Measurements from ENCODE around the gene GNG12.

Gene GNG12

GRCh38 chr1:67815303-67816094 lies 17.8 kb downstream of the GNG12 start:
- no peak for DNase-seq (ENCODE audit: low read depth)

GRCh38 chr1:67814121-67814772 lies 19.0 kb downstream of the GNG12 start:
- peak; percentile 71 for DNase-seq (ENCODE audit: low read depth)

- no peak for DNase-seq (ENCODE audit: low read depth)
Measured at GRCh38 chr1:67812226-67812625, 21.0 kb downstream of the GNG12 start.

- DNase-seq (ENCODE audit: low read depth), result peak; percentile 24
Measured at GRCh38 chr1:67811781-67812180, 21.5 kb downstream of the GNG12 start.

- no peak for DNase-seq (ENCODE audit: low read depth)
Measured at GRCh38 chr1:67809887-67810286, 23.4 kb downstream of the GNG12 start.

GRCh38 chr1:67807282-67807681 lies 26.0 kb downstream of the GNG12 start:
- no peak for DNase-seq (ENCODE audit: low read depth)

- DNase-seq (ENCODE audit: low read depth), result no peak
Measured at GRCh38 chr1:67804710-67805109, 28.6 kb downstream of the GNG12 start.

- DNase-seq (ENCODE audit: low read depth), result peak; percentile 88
Measured at GRCh38 chr1:67803380-67804279, 29.6 kb downstream of the GNG12 start.

- no peak for DNase-seq (ENCODE audit: low read depth)
Measured at GRCh38 chr1:67802565-67802964, 30.7 kb downstream of the GNG12 start.

- DNase-seq (ENCODE audit: low read depth), result no peak
Measured at GRCh38 chr1:67801903-67802302, 31.4 kb downstream of the GNG12 start.

- DNase-seq (ENCODE audit: low read depth), result no peak
Measured at GRCh38 chr1:67795179-67795912, 37.9 kb downstream of the GNG12 start.

GRCh38 chr1:67793562-67793961 lies 39.7 kb downstream of the GNG12 start:
- DNase-seq (ENCODE audit: low read depth), result peak; percentile 87

GRCh38 chr1:67792741-67793458 lies 40.4 kb downstream of the GNG12 start:
- no peak for DNase-seq (ENCODE audit: low read depth)

GRCh38 chr1:67792103-67792502 lies 41.2 kb downstream of the GNG12 start:
- peak; percentile 78 for DNase-seq (ENCODE audit: low read depth)

GRCh38 chr1:67791686-67792085 lies 41.6 kb downstream of the GNG12 start:
- peak; percentile 88 for DNase-seq (ENCODE audit: low read depth)

GRCh38 chr1:67791261-67791660 lies 42.0 kb downstream of the GNG12 start:
- DNase-seq (ENCODE audit: low read depth), result peak; percentile 49

GRCh38 chr1:67790201-67790692 lies 43.0 kb downstream of the GNG12 start:
- no peak for DNase-seq (ENCODE audit: low read depth)

GRCh38 chr1:67789551-67789950 lies 43.7 kb downstream of the GNG12 start:
- DNase-seq (ENCODE audit: low read depth), result no peak

GRCh38 chr1:67788904-67789303 lies 44.4 kb downstream of the GNG12 start:
- no peak for DNase-seq (ENCODE audit: low read depth)

GRCh38 chr1:67788238-67788790 lies 45.0 kb downstream of the GNG12 start:
- no peak for DNase-seq (ENCODE audit: low read depth)

- no peak for DNase-seq (ENCODE audit: low read depth)
Measured at GRCh38 chr1:67787746-67788145, 45.5 kb downstream of the GNG12 start.
